ENCODE results near the gene CNPY2. TPM values are rescaled to one million over a fixed set of nuclear protein-coding genes. Genes with fewer than 3 reads are reported as not detected.
"Not testable (repeated sequence)": the region's sequence is repeated elsewhere in the genome, so short reads cannot be mapped to it uniquely, and the experiment has no call there.

CNPY2 gene
- total and polyA plus RNA-seq, 4 donors = 24.6 to 163 (median 70.7) TPM

DNA sequence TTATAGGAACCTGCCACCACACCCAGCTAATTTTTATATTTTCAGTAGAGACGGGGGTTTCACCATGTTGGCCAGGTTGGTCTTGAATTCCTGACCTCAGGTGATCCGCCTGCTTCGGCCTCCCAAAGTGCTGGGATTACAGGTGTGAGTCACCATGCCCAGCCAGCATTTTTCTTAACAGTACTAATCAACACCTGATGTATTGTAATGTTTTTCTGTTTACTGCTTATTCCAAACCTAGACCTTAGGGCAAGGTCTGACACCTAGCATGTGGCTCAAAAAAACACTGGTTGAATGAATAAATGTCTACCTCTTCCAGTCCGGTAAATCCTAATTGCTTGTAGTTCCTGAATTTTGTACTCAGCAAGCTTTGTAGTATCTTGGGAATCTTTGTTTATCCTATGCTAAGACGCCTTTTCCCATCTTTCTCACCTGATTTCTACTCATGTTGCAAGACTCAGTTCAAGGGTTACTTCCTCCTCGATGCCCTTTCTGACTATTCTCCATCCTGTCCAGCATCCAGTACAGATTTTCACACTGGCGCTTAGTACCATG is 15.2 kb upstream of the CNPY2 start:
- Histone ChIP-seq H3K27ac (ENCODE audit: low read depth in 1 of 2, low read length in 2 of 2) (no peak overlapping the region), H3K9me3 (ENCODE audit: control insufficient read depth in 4 of 4, low read length in 3 of 4) (no peaks in the 10 kb centered on the region), H3K4me3 (ENCODE audit: low read depth in 1 of 3, low read length in 3 of 3) (no peak overlapping the region), H3K4me1 (ENCODE audit: control insufficient read depth in 4 of 4, insufficient read depth in 4 of 4, low read length in 3 of 4) (peaks cover 2 to 20% (median 11%) of the 10 kb centered on the region in 4 donors), H3K36me3 (ENCODE audit: control insufficient read depth in 4 of 4, insufficient read depth in 3 of 4, low read depth in 1 of 4, low read length in 3 of 4) (peaks cover 0 to 25% (median 23%) of the 10 kb centered on the region in 4 donors), H3K27me3 (ENCODE audit: control insufficient read depth in 4 of 4, insufficient read depth in 4 of 4, low read length in 3 of 4) (no peaks in the 10 kb centered on the region), H3K9ac (ENCODE audit: low read depth in 1 of 2, low read length in 2 of 2) (no peak overlapping the region)
- WGBS = 88% methylated on average over 7 of the region's 7 CpGs
- DNase-seq (ENCODE audit: low spot score) = no peak
- TF ChIP-seq RXRA (IDR thresholded peaks at IDR 0.05) = no peak
- TF ChIP-seq RAD21 (IDR thresholded peaks at IDR 0.05) = no peak

DNA sequence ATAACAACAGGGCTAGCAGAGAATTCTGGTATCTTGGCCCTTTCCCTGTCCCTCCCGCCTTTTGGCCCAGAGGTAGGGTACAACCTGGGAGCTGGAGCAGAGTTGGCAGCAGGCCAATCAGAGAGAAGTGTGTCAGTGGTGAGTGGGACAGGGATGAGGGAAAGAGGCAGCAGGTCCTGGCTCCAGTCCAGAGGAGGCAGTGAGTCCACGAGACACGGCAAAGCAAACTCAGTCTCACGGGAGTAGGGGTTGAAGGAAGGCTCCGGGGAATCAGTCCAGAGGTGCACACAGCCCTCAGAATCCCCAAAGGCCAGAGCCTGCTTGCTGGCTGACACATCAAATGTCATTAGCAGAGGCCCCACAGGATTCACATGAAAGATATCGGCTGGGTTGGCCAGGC is 10.7 kb upstream of the CNPY2 start:
- no peak overlapping the region for H3K9ac ChIP-seq (ENCODE audit: low read depth in 1 of 2, low read length in 2 of 2)
- H3K4me3 ChIP-seq (ENCODE audit: low read depth in 1 of 3, low read length in 3 of 3) = no peak overlapping the region
- TF ChIP-seq HNF4G (IDR thresholded peaks at IDR 0.05) (no peak), FOXA2 (IDR thresholded peaks at IDR 0.05) (no peak)
- H3K36me3 ChIP-seq (ENCODE audit: control insufficient read depth in 4 of 4, insufficient read depth in 3 of 4, low read depth in 1 of 4, low read length in 3 of 4) = peaks cover 0 to 65% (median 62%) of the 10 kb centered on the region in 4 donors
- no peak for DNase-seq (ENCODE audit: low spot score)
- no peaks in the 10 kb centered on the region for H3K27me3 ChIP-seq (ENCODE audit: control insufficient read depth in 4 of 4, insufficient read depth in 4 of 4, low read length in 3 of 4)
- 77% methylated on average over 6 of the region's 6 CpGs for WGBS
- H3K9me3 ChIP-seq (ENCODE audit: control insufficient read depth in 4 of 4, low read length in 3 of 4) = no peaks in the 10 kb centered on the region
- peaks cover 0 to 4% (median 2%) of the 10 kb centered on the region in 4 donors for H3K4me1 ChIP-seq (ENCODE audit: control insufficient read depth in 4 of 4, insufficient read depth in 4 of 4, low read length in 3 of 4)
- H3K27ac ChIP-seq (ENCODE audit: low read depth in 1 of 2, low read length in 2 of 2) = no peak overlapping the region

DNA sequence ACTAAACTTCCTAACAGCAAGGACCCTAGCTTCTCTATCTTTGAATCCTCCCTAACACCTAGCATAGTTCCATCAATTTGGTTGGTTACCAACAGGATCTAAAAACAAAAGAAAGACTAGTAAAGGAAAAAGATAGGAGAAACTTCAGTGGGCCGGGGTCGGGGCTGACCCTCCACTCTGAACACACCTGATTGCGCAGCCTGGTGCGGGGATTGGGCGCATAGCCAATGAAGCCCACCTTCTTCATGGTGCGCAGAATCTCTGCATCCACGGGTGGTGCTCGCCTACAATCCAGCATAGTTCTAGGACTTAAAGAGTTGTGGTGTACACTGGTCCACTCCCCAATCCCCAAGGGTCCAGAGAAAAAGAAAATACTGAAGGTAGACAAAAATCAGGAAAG is 10.3 kb upstream of the CNPY2 start:
- Histone ChIP-seq H3K27ac (ENCODE audit: low read depth in 1 of 2, low read length in 2 of 2) (no peak overlapping the region), H3K9me3 (ENCODE audit: control insufficient read depth in 4 of 4, low read length in 3 of 4) (no peaks in the 10 kb centered on the region), H3K9ac (ENCODE audit: low read depth in 1 of 2, low read length in 2 of 2) (no peak overlapping the region), H3K36me3 (ENCODE audit: control insufficient read depth in 4 of 4, insufficient read depth in 3 of 4, low read depth in 1 of 4, low read length in 3 of 4) (peaks cover 0 to 65% (median 62%) of the 10 kb centered on the region in 4 donors), H3K4me3 (ENCODE audit: low read depth in 1 of 3, low read length in 3 of 3) (no peak overlapping the region), H3K27me3 (ENCODE audit: control insufficient read depth in 4 of 4, insufficient read depth in 4 of 4, low read length in 3 of 4) (no peaks in the 10 kb centered on the region), H3K4me1 (ENCODE audit: control insufficient read depth in 4 of 4, insufficient read depth in 4 of 4, low read length in 3 of 4) (peaks cover 0 to 4% (median 0%) of the 10 kb centered on the region in 4 donors)
- 96% methylated on average over 8 of the region's 8 CpGs for WGBS
- TF ChIP-seq EGR1 (IDR thresholded peaks at IDR 0.05; ENCODE audit: low read depth in 2 of 2) (no peak), SP1 (IDR thresholded peaks at IDR 0.05) (no peak), FOXA2 (IDR thresholded peaks at IDR 0.05) (no peak), YY1 (IDR thresholded peaks at IDR 0.05) (no peak)
- TF ChIP-seq, protein P1, sequence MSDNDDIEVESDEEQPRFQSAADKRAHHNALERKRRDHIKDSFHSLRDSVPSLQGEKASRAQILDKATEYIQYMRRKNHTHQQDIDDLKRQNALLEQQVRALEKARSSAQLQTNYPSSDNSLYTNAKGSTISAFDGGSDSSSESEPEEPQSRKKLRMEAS (IDR thresholded peaks at IDR 0.05) = no peak
- DNase-seq (ENCODE audit: low spot score) = no peak

DNA sequence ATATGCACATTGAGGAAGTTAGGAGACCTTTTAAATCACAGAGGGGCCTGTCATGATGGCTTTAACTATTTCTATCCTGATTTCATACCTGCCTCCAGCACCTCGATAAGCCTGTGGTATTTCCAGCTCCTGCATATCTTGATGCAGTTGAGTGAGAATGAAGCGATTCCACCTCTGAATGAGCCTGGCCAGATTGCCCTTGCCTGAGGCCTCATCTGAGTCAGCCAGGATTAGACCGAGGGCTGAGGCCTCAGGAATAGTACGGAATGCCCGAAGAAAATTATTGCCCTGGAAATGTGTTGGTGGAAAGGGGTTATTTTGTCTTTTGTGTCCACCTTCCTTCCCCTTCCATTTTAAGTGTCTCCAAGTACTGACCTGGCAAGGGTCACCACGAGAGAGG is 8.4 kb upstream of the CNPY2 start:
- Histone ChIP-seq H3K36me3 (ENCODE audit: control insufficient read depth in 4 of 4, insufficient read depth in 3 of 4, low read depth in 1 of 4, low read length in 3 of 4) (peaks cover 8 to 73% (median 72%) of the 10 kb centered on the region in 4 donors), H3K9me3 (ENCODE audit: control insufficient read depth in 4 of 4, low read length in 3 of 4) (no peaks in the 10 kb centered on the region), H3K4me1 (ENCODE audit: control insufficient read depth in 4 of 4, insufficient read depth in 4 of 4, low read length in 3 of 4) (peaks cover 0 to 4% (median 0%) of the 10 kb centered on the region in 4 donors), H3K9ac (ENCODE audit: low read depth in 1 of 2, low read length in 2 of 2) (no peak overlapping the region), H3K4me3 (ENCODE audit: low read depth in 1 of 3, low read length in 3 of 3) (no peak overlapping the region), H3K27me3 (ENCODE audit: control insufficient read depth in 4 of 4, insufficient read depth in 4 of 4, low read length in 3 of 4) (no peaks in the 10 kb centered on the region), H3K27ac (ENCODE audit: low read depth in 1 of 2, low read length in 2 of 2) (no peak overlapping the region)
- WGBS = 94% methylated on average over 6 of the region's 6 CpGs
- no peak for TF ChIP-seq YY1 (IDR thresholded peaks at IDR 0.05)
- TF ChIP-seq, protein P2, sequence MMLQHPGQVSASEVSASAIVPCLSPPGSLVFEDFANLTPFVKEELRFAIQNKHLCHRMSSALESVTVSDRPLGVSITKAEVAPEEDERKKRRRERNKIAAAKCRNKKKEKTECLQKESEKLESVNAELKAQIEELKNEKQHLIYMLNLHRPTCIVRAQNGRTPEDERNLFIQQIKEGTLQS (IDR thresholded peaks at IDR 0.05) = no peak
- no peak for TF ChIP-seq JUND (IDR thresholded peaks at IDR 0.05)
- TF ChIP-seq TAF1 (conservative IDR thresholded peaks at IDR 0.05) = no peak
- TF ChIP-seq RXRA (IDR thresholded peaks at IDR 0.05) = no peak
- no peak for TF ChIP-seq FOXA1 (IDR thresholded peaks at IDR 0.05)
- no peak for DNase-seq (ENCODE audit: low spot score)

DNA sequence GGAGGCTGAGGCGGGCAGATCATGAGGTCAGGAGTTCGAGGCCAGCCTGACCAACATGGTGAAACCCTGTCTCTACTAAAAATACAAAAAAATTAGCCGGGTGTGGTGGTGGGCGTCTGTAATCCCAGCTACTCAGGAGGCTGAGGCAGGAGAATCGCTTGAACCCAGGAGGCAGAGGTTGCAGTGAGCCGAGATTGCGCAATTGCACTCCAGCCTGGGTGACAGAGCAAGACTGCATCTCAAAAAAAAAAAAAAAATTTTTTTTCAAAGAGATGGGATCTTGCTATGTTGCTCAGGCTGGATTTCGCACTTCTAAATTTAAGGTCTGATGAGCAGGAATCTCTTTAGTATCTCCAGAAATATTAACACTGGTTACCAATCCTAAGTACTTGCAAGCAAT is 5.8 kb upstream of the CNPY2 start:
- WGBS = 93% methylated on average over 8 of the region's 8 CpGs
- not testable (repeated sequence) for H3K27ac ChIP-seq (ENCODE audit: low read depth in 1 of 2, low read length in 2 of 2); DNase-seq (ENCODE audit: low spot score); H3K4me3 ChIP-seq (ENCODE audit: low read depth in 1 of 3, low read length in 3 of 3); H3K9me3 ChIP-seq (ENCODE audit: control insufficient read depth in 4 of 4, low read length in 3 of 4); H3K4me1 ChIP-seq (ENCODE audit: control insufficient read depth in 4 of 4, insufficient read depth in 4 of 4, low read length in 3 of 4); H3K27me3 ChIP-seq (ENCODE audit: control insufficient read depth in 4 of 4, insufficient read depth in 4 of 4, low read length in 3 of 4); H3K9ac ChIP-seq (ENCODE audit: low read depth in 1 of 2, low read length in 2 of 2)
- H3K36me3 ChIP-seq (ENCODE audit: control insufficient read depth in 4 of 4, insufficient read depth in 3 of 4, low read depth in 1 of 4, low read length in 3 of 4) = peaks cover 11 to 66% (median 60%) of the 10 kb centered on the region in 4 donors

All from liver (tissue), 9 donors.